Kidney tubule cell (primary cell): ENCODE measurements around the gene MTFP1.
"Not testable (repeated sequence)": the region's sequence is repeated elsewhere in the genome, so short reads cannot be mapped to it uniquely, and the experiment has no call there.

Experiments used
- DNase-seq: peaks from one replicate; pipeline ENCODE4 v3.0.0-alpha.2; 2018; ENCODE audit warnings: low spot score

The MTFP1 gene, protein sequence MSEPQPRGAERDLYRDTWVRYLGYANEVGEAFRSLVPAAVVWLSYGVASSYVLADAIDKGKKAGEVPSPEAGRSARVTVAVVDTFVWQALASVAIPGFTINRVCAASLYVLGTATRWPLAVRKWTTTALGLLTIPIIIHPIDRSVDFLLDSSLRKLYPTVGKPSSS

DNA sequence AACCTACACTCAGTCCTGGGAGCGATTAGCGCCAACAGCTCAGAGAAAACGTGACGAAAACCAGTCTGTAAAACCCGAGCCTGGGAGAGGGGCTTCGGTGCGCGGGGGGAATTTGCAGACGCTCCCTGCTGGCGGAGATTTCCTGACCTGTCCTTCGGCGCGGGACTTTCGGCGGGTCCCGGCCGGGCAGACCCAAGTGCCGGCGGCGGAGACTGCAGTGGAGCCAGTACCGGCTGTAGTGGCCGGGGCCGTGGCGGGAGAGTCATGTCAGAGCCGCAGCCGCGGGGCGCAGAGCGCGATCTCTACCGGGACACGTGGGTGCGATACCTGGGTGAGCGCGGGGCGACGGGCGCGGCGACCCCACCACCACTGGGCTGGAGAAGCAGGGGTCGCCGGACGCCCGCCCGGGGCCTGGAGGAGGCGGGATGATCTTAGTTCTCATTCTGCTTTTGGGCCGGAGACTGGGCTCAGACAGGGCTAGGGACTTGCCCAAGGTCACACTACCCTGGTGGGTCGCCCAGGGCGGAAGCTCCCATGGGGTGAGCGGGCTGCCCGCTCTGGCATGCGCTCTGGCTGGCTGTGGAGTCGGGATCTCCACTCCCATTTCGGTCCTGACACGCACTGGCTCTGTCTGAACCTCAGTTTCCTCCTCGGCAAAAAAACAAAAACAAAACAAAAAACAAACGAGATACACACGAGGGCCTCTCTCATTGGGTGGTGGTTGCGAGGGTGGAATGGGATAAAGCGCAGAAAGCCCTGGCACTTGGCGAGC, at the start of gene MTFP1:
MTFP1 (plus strand) TSS at position 153 of the 772 bp plus-strand sequence; CDS start at position 265, 112 bp downstream.
- peak; percentile 69 for DNase-seq

DNA sequence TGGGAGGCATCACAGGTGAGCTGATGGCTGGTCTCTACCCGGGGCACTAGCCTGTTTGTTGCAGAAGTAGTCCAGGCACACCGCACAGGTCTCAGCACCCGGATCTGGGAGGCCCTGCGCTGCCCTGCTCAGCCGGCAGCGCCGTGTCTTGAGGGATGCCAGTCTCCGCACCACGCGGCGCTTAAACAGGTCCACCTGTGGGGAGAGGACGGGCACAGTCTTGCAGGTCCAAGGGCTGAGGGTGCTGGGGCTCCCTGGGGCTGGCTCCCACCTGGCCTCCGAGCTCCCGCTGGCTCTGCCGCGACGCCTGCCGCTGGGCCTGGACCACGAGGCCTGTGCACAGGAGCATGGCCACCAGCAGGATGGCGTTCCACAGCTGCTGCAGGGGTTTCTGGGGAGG, 45.6 kb upstream of the MTFP1 start:
- DNase-seq: no peak

DNA sequence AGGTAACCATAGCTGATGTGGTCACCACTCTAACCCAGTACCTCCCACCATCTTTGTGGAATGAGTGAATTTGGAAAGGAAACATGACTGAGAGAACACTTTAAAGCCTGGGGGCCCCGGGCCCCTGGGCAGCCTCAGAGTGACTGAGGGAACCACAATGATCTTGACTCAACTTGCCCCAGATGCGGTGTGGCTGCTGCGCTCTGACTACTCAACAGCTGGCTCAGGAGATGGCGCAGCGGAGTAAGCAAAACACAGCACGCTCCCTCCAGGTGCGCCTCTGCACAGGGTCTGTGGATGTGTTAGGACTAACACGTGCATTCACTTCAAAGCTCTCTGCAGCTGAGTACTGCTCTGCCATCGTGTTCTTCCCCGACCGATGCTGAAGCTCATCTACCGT, 44.3 kb upstream of the MTFP1 start:
- DNase-seq: no peak

DNA sequence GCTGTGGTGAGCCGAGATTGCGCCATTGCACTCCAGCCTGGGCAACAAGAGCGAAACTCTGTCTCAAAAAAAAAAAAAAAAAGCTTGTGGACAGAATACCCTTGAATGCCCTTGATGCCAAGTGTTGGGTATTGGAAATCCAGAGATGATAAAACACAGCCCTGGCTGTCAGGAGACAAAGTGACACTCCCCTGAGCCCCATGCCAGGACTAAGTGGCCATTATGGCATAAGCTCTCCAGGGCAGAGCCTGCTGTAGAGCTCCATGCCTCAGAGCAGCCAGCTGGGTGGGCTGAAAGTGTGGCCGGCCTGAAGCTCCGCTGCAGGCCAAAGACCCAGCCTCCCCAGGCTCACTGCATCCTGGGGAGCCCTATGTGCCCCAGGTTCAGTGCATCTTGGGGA, 43.2 kb upstream of the MTFP1 start:
- no peak for DNase-seq

DNA sequence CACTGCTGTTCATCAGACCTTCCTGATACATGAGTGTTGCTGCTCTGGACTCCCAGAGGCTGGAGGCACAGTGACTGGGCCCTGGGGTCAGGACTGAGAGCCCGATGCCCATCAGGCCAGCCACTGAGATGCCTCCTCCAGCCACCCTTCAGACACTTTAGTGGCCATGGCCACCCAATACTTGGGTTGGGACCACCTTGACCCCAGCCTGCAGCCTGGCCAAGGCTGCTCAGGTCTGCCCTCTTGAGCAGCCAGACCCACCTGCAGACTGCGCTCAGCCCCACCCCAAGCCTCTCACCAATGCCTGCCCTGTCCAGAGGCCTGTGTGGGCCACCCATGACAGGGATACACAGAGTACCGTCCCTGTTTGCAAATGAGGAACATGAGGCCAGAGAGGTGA, 42.5 kb upstream of the MTFP1 start:
- no peak for DNase-seq

DNA sequence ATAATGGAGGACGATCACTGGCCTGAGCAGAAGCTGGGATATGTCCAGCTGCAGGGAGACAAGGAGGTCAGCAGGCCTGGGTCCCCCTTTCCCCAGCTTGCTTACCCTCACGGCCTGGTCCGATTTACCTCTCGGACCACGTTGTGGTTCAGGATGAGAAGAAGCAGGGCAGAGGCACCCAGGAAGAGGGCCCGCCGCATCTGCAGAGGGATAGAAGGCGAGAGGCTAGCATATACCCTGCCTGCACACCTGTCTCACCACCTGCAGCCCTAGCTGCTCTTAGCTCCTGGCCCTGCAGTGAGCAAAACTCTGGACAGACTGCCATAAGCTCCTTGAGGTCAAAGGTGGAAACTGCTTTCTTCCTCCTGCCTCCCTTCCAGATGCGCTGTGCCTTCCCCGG, 39.6 kb upstream of the MTFP1 start:
- no peak for DNase-seq

DNA sequence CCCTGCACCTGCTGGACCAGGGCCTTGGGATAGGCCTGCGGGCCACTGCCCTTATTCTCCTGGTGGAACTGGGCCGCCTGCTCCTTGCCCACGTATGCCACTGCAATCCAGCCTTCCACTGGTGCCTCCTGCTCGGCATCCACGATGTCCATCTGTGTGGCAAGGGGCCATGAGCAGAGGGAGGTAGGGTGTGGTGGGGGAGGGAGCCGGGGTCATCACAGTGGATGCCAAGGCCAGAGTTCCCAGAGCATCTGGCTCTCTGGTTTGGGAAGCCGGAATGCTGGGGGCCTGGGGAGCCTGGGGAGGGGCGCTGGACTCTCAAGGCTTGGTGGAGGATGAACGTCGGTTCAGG, 39.0 kb upstream of the MTFP1 start:
- DNase-seq: no peak

DNA sequence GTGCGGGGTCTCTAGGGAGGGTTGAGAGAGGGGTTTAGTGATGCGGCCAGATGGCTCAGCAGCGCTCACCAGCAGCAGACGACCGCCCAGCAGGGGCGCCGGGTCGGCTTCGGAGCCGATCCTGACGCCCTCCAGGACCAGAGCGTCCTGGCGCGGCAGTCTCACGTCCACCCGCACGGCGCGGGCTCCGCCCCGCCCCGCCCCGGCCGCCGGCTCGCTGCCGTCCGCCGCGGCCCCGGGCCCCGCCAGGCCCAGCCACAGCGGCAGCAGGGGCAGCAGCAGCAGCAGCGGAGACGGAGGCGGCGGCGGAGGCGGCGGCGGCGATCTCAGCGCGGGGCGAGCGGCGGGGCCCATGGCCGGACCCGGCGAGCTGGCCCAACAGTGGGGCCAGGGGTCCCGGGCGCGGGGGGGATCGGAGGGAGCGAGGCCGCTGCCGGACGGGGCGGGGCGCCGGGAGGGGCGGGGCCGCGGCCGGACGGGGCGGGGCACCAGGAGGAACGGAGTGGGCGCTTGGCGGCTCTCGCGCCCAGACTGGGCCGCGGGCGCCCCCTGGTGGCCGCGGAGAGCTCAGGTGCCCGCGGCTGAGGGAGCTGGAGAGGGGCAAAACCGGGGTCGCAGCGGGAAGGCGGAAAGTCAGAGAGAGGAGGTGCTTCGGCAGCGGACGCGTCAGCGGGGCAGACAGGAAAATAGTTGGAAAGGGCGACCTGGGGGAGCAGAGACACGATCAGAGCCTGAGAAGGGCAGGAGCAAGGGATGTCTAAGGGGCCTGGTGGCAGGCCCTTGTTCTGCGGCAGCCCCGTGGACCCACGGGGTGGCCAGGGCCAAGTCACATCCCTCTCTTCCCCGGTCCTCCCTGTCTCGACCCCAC, 38.4 kb upstream of the MTFP1 start, which contains the start of gene RNF215:
RNF215 (minus strand) TSS at position 452 of the 868 bp plus-strand sequence; CDS start at position 354, 98 bp downstream.
- peak; percentile 85 for DNase-seq

DNA sequence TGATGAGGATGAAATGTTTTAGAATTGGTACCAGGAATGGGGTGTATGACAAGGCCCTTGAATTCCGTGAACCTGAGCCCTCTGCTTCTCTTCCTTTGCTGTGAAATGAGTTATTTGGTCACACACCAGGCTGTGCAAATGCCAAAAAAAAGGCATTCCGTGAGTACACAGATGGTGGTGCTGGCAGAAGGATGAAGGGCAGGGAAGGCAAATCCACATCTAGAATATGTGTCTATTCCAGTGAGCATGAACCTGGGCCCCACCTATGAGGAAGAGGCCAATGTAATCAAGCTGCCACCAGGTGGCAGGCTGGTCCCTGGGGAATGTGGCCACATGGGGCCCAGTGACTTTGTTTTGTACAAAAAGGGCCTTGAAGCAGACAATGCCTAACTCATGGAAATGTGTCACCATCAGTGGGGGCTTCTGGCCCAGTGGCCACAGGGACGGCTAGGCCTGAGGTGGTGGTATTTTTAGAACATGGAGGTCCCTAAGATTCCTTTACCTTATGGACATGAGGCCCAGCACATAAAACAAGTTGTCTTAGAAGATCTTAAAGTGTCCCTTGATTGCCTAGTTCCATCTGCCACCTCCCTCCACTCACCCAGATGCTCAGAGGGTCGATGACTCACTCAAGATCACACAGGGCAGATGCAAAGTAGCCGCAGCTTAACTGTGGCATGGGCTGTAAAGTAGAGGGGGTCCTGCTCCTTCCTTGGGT, 34.4 kb upstream of the MTFP1 start:
- DNase-seq: peak; percentile 81

DNA sequence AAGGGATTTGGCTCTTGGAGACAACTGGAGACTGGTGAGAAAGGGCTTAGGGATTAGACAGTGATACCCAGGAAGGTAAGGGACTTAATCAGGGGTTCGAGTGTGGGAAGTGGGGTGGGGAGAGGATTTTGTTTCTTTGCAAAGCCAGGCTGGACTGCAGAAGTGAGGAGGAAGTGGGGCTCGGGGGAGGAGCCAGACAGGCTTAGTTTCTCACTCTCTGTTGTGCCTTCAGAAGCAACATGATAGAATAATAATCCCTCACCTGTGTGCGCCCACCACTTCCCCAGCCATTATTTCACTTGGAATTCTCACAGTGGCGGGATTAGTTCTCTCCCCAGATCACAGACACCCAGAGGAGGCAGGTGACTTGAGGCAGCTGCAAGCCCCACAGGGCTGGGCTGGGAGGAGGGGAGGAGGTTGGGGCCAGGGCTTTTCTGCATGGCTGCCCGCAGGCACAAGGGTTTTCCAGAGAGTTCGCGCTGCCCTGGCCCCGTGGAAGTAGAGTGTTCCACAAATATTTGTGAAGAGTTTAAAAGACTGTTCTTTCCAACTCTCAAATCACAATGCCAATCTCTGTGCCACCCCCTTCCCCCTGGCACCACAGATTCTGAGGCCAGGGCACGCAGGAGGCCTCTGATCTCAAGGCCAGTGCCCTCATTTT, 32.8 kb upstream of the MTFP1 start:
- peak; percentile 39 for DNase-seq

DNA sequence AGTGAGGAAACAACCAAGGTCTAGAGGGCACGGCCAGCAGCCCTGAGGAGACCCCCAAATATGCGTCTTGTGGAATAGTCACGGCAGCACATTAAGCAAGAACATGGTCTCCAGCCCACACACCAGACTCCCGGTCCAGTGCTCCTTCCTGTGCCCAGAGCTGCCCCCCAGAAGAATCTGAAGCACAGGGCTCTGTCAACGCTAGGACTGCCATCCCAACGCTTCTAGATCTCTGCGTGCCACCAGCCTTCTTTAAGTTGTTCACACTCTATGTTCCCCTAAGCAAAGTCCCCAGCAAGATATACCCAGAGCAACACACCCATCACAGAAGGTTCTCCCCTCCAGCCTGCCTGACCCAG, 32.3 kb upstream of the MTFP1 start:
- no peak for DNase-seq

DNA sequence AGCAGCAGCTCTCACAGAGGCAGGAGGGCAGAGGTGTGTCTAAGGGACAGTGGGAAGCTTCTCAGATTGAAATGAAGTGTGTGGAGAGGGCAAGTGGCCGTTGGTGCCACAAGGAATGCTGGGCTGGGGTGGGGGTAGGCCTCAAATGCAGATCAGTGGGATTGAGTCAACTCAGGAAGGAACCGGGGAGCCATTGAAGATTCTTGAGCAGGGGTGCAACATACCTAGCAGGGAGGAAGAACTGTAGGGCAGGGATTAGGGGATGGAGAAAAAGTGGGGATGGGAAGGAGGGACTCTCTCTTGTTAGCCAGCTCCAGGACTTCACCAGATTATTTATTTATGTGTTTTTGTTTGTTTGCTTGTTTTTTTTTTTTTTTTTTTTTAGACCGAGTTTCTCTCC, 31.7 kb upstream of the MTFP1 start:
- no peak for DNase-seq

DNA sequence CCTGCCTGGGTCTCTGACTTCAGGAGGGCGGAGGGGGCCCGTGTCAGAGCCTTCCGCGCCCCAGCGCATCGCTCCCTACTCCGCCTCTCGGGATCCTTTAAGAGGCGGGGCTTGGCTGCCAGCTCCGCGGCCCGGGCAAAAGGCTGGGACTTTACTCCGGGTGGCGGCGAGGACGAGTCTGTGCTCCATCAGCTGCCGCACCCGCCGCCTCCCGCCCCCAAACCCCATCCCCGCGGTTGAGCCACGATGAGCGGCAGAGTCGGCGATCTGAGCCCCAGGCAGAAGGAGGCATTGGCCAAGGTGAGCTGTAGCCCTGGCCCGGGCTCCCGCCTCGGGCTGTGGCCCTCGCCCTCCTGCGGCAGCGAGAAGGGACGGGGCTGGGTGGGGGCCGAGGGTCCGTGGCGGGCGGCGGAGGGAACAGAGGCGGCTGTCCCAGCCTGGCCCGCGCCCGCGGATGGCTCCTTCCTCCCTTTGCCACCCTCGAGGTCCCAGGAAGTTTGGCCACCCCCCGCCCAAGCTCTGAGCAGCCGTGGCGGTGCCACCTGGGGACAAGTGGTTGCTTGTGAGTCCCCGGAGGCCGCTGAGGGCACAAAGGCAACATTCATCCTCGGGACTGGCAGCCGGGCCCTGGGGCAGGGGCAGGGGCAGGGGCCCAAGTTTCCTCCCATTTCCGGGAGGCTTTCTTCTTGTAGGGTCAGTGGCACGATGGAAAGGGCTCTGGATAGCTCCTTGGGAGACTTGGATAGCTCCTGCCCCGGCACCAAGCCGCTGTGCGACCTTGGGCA, 28.5 kb upstream of the MTFP1 start, which contains the start of gene SEC14L2:
SEC14L2 (plus strand) TSS at position 148 of the 785 bp plus-strand sequence; CDS start at position 247, 99 bp downstream.
- peak; percentile 74 for DNase-seq

DNA sequence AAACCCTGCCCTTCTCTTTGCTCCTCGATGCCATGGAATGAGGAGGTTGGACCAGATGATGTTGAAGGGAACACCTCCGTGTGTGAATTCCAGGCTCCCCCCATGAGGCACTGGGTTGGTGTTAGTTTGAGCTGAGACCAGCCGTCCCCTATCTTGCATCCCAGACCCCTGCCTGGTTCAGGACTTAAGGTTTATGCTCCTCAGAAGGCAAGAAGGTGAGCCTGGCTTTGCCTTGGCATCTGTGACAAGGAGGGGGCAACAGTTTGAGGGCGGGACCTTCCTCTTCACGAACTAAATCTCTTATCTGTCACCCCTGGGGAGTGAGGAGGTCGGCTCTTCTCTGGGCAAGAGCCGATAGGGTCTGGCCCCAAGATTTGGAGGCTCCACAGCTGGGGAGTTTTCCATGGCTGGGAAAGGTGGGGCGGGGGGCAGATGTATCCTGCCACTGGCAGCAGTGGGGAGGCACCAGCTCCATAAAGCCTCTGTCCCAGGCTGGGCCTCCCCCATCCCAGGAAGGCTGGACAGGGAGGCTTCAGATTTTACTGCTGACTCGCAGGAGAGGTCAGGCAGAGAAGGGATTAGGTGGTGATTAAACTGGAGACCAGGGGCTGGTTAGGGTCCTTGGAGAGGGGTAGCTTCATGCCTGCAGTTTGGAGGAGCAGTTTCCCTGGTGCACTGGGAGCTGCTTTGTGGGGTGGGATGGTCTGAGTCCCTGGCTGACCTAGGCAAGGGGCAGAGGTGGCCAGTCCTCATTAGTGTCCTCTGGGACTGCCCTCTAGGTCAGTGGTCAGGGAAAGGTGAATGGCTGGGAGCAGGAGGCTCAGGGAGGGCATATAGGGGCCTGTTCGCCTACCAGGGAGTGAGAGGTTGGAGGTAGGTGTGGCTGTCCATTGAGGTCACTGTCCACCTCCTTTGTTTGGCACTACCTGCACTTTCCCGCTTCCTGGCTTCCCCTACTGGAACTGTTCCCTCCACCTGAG, 27.6 kb upstream of the MTFP1 start:
- no peak for DNase-seq

DNA sequence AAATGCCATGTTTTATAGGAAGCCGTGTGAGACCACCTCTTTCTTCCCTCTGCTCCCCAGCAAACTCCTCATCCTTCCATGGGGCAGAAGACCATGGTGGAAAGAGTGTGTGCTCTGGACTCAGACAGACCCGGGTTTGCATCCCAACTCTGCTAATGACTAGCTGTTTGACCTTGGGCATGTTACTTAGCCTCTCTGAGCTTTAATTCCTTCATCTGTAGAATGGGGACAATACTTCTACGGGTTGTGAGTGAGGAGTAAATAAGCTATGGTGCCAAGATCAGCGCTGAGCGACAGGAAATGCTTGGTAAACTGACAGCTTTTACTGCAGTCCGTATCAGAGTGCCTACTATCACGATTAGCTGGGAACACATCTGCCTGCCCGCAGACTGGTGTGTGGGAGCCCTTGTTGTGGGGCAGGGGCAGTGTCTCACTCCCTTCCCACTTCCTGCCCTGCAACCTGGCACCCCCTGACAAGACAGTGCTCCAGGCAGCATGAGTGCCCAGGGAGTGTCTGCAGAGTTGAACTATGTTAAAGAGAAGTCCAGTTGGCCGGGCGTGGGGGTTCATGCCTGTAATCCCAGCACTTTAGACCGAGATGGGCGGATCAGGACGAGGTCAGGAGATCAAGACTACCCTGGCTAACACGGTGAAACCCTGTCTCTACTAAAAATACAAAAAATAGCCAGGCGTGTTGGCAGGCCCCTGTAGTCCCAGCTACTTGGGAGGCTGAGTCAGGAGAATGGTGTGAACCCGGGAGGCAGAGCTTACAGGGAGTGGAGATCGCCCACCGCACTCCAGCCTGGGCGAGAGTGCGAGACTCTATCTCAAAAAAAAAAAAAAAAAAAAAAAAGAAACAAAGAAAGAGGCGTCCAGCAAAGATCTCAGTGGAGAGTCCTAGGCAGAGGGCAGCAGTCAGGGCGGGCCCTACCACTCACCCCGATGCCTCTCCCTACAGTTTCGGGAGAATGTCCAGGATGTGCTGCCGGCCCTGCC, 26.6 kb upstream of the MTFP1 start:
- no peak for DNase-seq

DNA sequence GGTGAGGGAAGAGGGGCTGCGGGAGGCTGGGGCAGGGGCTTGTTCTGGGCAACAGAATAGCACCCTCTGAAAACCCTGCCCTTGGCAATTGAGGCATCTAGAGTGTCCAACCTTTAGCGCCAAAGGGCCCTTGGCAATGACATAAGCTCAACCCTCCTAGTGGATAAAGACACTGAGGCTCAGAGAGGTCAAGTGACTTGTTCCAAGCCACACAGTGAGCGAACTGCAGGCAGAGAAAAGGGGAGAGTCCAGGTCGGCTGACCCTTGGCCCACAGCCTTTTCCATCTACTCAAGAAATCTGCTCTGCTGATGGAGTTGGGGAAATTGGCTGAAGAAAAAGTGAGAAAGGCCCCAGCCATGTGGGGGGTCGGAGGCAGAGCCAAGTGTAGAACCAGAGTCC, 25.9 kb upstream of the MTFP1 start:
- no peak for DNase-seq

DNA sequence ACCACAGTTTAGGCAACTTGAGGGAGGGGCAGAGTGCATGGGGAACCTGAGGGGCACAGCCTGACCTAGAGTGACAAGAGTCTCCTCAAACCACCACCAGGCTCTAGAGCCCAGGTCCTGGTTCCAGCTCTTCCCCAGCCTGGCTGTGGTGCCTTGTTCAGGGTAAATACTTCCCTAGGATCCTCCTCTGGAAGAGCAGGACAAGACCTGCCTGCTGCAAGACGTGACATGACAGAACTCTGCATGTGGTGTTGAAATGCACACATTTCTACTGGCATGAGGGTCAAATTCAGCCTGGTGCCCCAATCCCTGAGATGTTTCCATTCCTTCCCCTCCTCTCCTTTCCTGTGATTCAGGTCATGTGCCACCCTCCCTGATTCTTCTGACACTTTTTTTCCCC, 25.4 kb upstream of the MTFP1 start:
- no peak for DNase-seq

DNA sequence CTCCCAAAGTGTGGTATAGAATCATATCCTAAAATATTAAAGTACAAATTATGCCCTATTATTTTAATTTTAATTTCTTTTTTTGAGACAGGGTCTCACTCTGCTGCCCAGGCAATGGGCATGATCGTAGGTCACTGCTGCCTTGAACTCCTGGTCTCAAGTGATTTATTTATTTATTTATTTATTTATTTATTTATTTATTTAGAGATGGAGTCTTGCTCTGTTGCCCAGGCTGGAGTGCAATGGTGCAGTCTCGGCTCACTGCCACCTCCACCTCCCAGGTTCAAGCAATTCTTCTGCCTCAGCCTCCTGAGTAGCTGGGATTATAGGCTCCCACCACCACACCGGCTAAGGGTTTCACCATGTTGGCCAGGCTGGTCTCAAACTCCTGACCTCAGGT, 24.5 kb upstream of the MTFP1 start:
- DNase-seq: not testable (repeated sequence)
